PC-9 (cell line): ENCODE results near the gene OBP2A. TPM values are rescaled to one million over a fixed set of nuclear protein-coding genes. Genes with fewer than 3 reads are reported as not detected.

Source experiments
- BruUV-seq: library from RNA; stranded (reverse); fragments of 400-500 nt; replicated peaks from 2 replicates; lab custom pipeline; 2021; lab: Mats Ljungman, UMichigan
- CTCF ChIA-PET: fragments of 300-600 bp; sonication (Branson Sonifier 250); formaldehyde crosslinking; loops from one replicate; lab custom pipeline; 2022; ENCODE audit warnings: antibody characterized with exemption; lab: Charles Lee
- POLR2A ChIA-PET: fragments of 300-600 bp; sonication (Branson Sonifier 250); formaldehyde crosslinking; loops from one replicate; lab custom pipeline; 2022; ENCODE audit warnings: antibody characterized with exemption; ENCODE audit not compliant: unreplicated experiment; lab: Charles Lee
- DNase-seq, 2 experiments: peaks; one replicate each; pipeline versions ENCODE4 v3.0.0 to v3.0.0-alpha.2; 2015 to 2022; ENCODE audit warnings: mixed read lengths in 1 of 2
- H2AFZ ChIP-seq: fragments of 200-600 bp; sonication (generic); 2 replicates; pipeline ENCODE4 v1.8.1; 2017; ENCODE audit warnings: antibody characterized with exemption
- H3F3A ChIP-seq: fragments of 200-600 bp; sonication (generic); 2 replicates; pipeline ENCODE4 v1.8.1; 2017; ENCODE audit warnings: antibody characterized with exemption, mild to moderate bottlenecking, low read depth; ENCODE audit not compliant: insufficient read depth
- H3K27ac ChIP-seq: fragments of 200-600 bp; sonication (generic); 2 replicates; pipeline ENCODE4 v1.6.1; 2016; ENCODE audit warnings: mixed run types
- H3K27me3 ChIP-seq: fragments of 200-600 bp; sonication (generic); 2 replicates; pipeline ENCODE4 v1.6.1; 2016; ENCODE audit warnings: low read depth, mixed run types; ENCODE audit not compliant: insufficient read depth
- H3K36me3 ChIP-seq: fragments of 200-600 bp; sonication (generic); 2 replicates; pipeline ENCODE4 v1.6.1; 2016; ENCODE audit warnings: low read depth, mixed run types
- H3K4me1 ChIP-seq: fragments of 200-600 bp; sonication (generic); replicated peaks from 2 replicates; pipeline ENCODE4 v1.6.1; 2016; ENCODE audit warnings: mixed run types; ENCODE audit not compliant: insufficient read depth
- H3K4me2 ChIP-seq: fragments of 200-600 bp; sonication (generic); 2 replicates; pipeline ENCODE4 v1.6.1; 2017; ENCODE audit warnings: mixed run types
- H3K4me3 ChIP-seq: fragments of 200-600 bp; sonication (generic); 2 replicates; pipeline ENCODE4 v1.6.1; 2016; ENCODE audit warnings: mixed run types
- H3K79me2 ChIP-seq: fragments of 200-600 bp; sonication (generic); 2 replicates; pipeline ENCODE4 v1.6.1; 2017; ENCODE audit warnings: low read depth, mixed run types
- H3K9me2 ChIP-seq: fragments of 200-600 bp; sonication (generic); 2 replicates; pipeline ENCODE4 v1.8.1; 2017; ENCODE audit warnings: mild to moderate bottlenecking; ENCODE audit not compliant: insufficient read depth
- H3K9me3 ChIP-seq: fragments of 200-600 bp; sonication (generic); 2 replicates; pipeline ENCODE4 v1.8.1; 2016; ENCODE audit warnings: low read depth; ENCODE audit not compliant: insufficient read depth
- H4K20me1 ChIP-seq: fragments of 200-600 bp; sonication (generic); 2 replicates; pipeline ENCODE4 v1.8.1; 2017; ENCODE audit not compliant: insufficient read depth
- EZH2 ChIP-seq: fragments of 200-600 bp; sonication (generic); IDR thresholded peaks from 2 replicates; pipeline ENCODE4 v1.8.0; 2017; ENCODE audit warnings: antibody characterized with exemption, low read depth
- intact Hi-C: fragments of 100-400 bp; cut with micrococcal nuclease; formaldehyde crosslinking; loops from one replicate; pipeline ENCODE4 v1.10.0; 2022; ENCODE audit not compliant: unreplicated experiment
- total RNA-seq: library from RNA; stranded (reverse); gene quantifications from 2 replicates; pipeline ENCODE4 v1.2.3, GENCODE V29; 2021
- TF ChIP-seq, protein P1 (sequence below): fragments of 200-600 bp; sonication (generic); conservative IDR thresholded peaks from 2 replicates; pipeline ENCODE4 v1.6.1; 2017; ENCODE audit warnings: mixed run types, antibody characterized with exemption, mild to moderate bottlenecking, moderate library complexity

Gene OBP2A
- total RNA-seq, 1 experiment from 2014 or later = not detected

GRCh38 chr9:135555910-135556309 is 10.0 kb downstream of the OBP2A start:
- no peaks in the 10 kb centered on the region for H3K79me2 ChIP-seq
- no peaks in the 10 kb centered on the region for H3K9me2 ChIP-seq
- no peaks in the 10 kb centered on the region for H3K9me3 ChIP-seq
- H3K4me2 ChIP-seq = no peak overlapping the region
- H3K27me3 ChIP-seq = peaks cover 89% of the 10 kb centered on the region
- no TSS peak for BruUV-seq
- intact Hi-C loops = no loop called here
- no peak overlapping the region for H3K4me3 ChIP-seq
- no peaks in the 10 kb centered on the region for H3F3A ChIP-seq
- CTCF ChIA-PET = no interaction called here
- POLR2A ChIA-PET = no interaction called here
- no peaks in the 10 kb centered on the region for H3K4me1 ChIP-seq
- H3K27ac ChIP-seq = no peak overlapping the region
- TF ChIP-seq EZH2 = no peak
- TF ChIP-seq, protein P1, sequence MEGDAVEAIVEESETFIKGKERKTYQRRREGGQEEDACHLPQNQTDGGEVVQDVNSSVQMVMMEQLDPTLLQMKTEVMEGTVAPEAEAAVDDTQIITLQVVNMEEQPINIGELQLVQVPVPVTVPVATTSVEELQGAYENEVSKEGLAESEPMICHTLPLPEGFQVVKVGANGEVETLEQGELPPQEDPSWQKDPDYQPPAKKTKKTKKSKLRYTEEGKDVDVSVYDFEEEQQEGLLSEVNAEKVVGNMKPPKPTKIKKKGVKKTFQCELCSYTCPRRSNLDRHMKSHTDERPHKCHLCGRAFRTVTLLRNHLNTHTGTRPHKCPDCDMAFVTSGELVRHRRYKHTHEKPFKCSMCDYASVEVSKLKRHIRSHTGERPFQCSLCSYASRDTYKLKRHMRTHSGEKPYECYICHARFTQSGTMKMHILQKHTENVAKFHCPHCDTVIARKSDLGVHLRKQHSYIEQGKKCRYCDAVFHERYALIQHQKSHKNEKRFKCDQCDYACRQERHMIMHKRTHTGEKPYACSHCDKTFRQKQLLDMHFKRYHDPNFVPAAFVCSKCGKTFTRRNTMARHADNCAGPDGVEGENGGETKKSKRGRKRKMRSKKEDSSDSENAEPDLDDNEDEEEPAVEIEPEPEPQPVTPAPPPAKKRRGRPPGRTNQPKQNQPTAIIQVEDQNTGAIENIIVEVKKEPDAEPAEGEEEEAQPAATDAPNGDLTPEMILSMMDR = no peak
- H4K20me1 ChIP-seq = no peaks in the 10 kb centered on the region
- H2AFZ ChIP-seq = no peak overlapping the region
- H3K36me3 ChIP-seq = no peaks in the 10 kb centered on the region
- no peak for DNase-seq

DNA sequence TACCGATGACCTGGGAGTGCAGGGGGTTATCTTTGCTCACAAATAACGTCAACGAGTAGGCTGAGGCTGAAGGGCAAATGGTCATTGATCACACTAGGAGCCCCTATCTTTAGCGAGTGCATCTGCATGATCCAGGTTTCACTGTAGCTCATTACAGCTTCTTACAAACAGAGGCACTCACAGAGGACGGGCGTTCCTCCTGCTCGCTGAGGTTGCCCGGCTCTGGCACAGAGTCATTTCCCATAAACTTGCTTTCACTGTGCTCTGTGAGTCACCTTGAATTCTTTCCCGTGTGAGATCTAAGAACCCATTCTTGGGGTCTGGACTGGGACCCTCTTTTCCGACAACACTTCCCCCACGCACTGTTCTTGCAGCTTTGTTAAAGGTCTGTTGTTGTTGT is 13.7 kb downstream of the OBP2A start:
- Histone ChIP-seq H3K27me3 (peaks cover 80% of the 10 kb centered on the region), H3K27ac (no peak overlapping the region), H2AFZ (no peak overlapping the region), H3F3A (no peaks in the 10 kb centered on the region), H3K9me2 (no peaks in the 10 kb centered on the region), H3K36me3 (no peaks in the 10 kb centered on the region), H3K4me2 (no peak overlapping the region), H4K20me1 (no peaks in the 10 kb centered on the region), H3K4me3 (no peak overlapping the region), H3K4me1 (no peaks in the 10 kb centered on the region), H3K9me3 (no peaks in the 10 kb centered on the region), H3K79me2 (no peaks in the 10 kb centered on the region)
- no peak for DNase-seq
- TF ChIP-seq, protein P1 = no peak
- TF ChIP-seq EZH2 = no peak
- no TSS peak for BruUV-seq
- ChIA-PET CTCF (no interaction called here), POLR2A (no interaction called here)
- intact Hi-C loops = no loop called here

- intact Hi-C loops = no loop called here
- H3K27me3 ChIP-seq = peaks cover 79% of the 10 kb centered on the region
- ChIA-PET CTCF (no interaction called here), POLR2A (interaction anchor here (0.7 kb wide), 1 partner anchor 331 kb away, joined by 19 read pairs; no protein-coding TSS in a partner anchor)
- no peak within 1 kb of the TSS for H3K4me2 ChIP-seq
- H2AFZ ChIP-seq = no peak within 1 kb of the TSS
- no TSS peak for BruUV-seq
- no peak for DNase-seq
- TF ChIP-seq EZH2 = no peak
- TF ChIP-seq, protein P1 = no peak
- no peaks in the 10 kb centered on the region for H3K79me2 ChIP-seq
- no peaks in the 10 kb centered on the region for H3K36me3 ChIP-seq
- H3K4me3 ChIP-seq = no peak within 1 kb of the TSS
- no peaks in the 10 kb centered on the region for H3K9me2 ChIP-seq
- H3K4me1 ChIP-seq = no peaks in the 10 kb centered on the region
- no peaks in the 10 kb centered on the region for H4K20me1 ChIP-seq
- no peaks in the 10 kb centered on the region for H3F3A ChIP-seq
- H3K9me3 ChIP-seq = no peaks in the 10 kb centered on the region
- H3K27ac ChIP-seq = no peak within 1 kb of the TSS
Measured at GRCh38 chr9:135561391-135562234, 15.7 kb downstream of the OBP2A start, which contains the start of gene PAEP. Gene PAEP (plus strand): TSS chr9:135561756.
